Measurements from ENCODE around the gene HINFP.

HINFP gene

GRCh38 chr11:119114351-119114750, 7.0 kb upstream of the HINFP start:
- Histone ChIP-seq H3K27me3 (ENCODE audit: insufficient read depth, poor library complexity, severe bottlenecking) (no peaks in the 10 kb centered on the region), H3K4me3 (replicated peaks; ENCODE audit: insufficient read depth, low read length) (no peak overlapping the region), H3K27ac (replicated peaks) (no peak overlapping the region)
- TF ChIP-seq, protein P1, sequence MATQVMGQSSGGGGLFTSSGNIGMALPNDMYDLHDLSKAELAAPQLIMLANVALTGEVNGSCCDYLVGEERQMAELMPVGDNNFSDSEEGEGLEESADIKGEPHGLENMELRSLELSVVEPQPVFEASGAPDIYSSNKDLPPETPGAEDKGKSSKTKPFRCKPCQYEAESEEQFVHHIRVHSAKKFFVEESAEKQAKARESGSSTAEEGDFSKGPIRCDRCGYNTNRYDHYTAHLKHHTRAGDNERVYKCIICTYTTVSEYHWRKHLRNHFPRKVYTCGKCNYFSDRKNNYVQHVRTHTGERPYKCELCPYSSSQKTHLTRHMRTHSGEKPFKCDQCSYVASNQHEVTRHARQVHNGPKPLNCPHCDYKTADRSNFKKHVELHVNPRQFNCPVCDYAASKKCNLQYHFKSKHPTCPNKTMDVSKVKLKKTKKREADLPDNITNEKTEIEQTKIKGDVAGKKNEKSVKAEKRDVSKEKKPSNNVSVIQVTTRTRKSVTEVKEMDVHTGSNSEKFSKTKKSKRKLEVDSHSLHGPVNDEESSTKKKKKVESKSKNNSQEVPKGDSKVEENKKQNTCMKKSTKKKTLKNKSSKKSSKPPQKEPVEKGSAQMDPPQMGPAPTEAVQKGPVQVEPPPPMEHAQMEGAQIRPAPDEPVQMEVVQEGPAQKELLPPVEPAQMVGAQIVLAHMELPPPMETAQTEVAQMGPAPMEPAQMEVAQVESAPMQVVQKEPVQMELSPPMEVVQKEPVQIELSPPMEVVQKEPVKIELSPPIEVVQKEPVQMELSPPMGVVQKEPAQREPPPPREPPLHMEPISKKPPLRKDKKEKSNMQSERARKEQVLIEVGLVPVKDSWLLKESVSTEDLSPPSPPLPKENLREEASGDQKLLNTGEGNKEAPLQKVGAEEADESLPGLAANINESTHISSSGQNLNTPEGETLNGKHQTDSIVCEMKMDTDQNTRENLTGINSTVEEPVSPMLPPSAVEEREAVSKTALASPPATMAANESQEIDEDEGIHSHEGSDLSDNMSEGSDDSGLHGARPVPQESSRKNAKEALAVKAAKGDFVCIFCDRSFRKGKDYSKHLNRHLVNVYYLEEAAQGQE (IDR thresholded peaks at IDR 0.05; ENCODE audit: insufficient replicate concordance, low read depth) = no peak
- no peak for TF ChIP-seq POLR2AphosphoS5 (IDR thresholded peaks at IDR 0.05; ENCODE audit: low read depth)
- no peak for TF ChIP-seq CTCF (IDR thresholded peaks at IDR 0.05; ENCODE audit: insufficient read depth, low read length)
- no peak for TF ChIP-seq GABPA (IDR thresholded peaks at IDR 0.05; ENCODE audit: low read depth)
- no peak for TF ChIP-seq SPI1 (IDR thresholded peaks at IDR 0.05; ENCODE audit: borderline replicate concordance, low read depth)
- DNase-seq (ENCODE audit: low read depth in 1 of 2, low spot score in 1 of 2) = no peak

GRCh38 chr11:119115484-119116234, 5.7 kb upstream of the HINFP start:
- no peaks in the 10 kb centered on the region for H3K27me3 ChIP-seq (ENCODE audit: insufficient read depth, poor library complexity, severe bottlenecking)
- H3K27ac ChIP-seq (replicated peaks) = peak overlapping the region; percentile 73
- H3K4me3 ChIP-seq (replicated peaks; ENCODE audit: insufficient read depth, low read length) = peak overlapping the region; percentile 1; the same call in 1 of the 2 replicates
- TF ChIP-seq GABPA (IDR thresholded peaks at IDR 0.05; ENCODE audit: low read depth) = no peak
- TF ChIP-seq, protein P1 (IDR thresholded peaks at IDR 0.05; ENCODE audit: insufficient replicate concordance, low read depth) = no peak
- peak in 1 of 2 experiments; percentile 77 for DNase-seq (ENCODE audit: low read depth in 1 of 2, low spot score in 1 of 2)

DNA sequence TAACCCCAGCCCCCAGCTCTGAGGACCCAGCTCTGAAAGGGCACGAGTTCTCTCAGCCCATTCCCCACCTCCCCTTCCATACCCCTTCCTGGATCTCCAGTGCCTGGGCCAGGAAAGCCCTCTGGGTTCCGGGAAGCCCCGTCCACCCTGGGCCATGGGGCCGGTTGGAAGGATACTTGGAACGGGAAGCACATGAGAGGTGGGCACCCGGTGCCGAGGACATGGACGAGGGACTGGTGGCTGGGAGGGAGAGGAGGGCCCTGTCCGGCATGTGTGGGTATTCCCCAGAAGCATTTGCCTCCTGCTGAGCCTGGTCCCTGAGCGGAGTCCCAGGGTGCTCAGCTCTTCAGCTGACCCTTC, 5.2 kb upstream of the HINFP start:
- DNase-seq (ENCODE audit: low read depth in 1 of 2, low spot score in 1 of 2) = no peak
- no peaks in the 10 kb centered on the region for H3K27me3 ChIP-seq (ENCODE audit: insufficient read depth, poor library complexity, severe bottlenecking)
- no peak overlapping the region for H3K4me3 ChIP-seq (replicated peaks; ENCODE audit: insufficient read depth, low read length)
- TF ChIP-seq, protein P1 (IDR thresholded peaks at IDR 0.05; ENCODE audit: insufficient replicate concordance, low read depth) = no peak
- TF ChIP-seq POLR2AphosphoS5 (IDR thresholded peaks at IDR 0.05; ENCODE audit: low read depth) (no peak), CTCF (IDR thresholded peaks at IDR 0.05; ENCODE audit: insufficient read depth, low read length) (no peak), GABPA (IDR thresholded peaks at IDR 0.05; ENCODE audit: low read depth) (no peak), SPI1 (IDR thresholded peaks at IDR 0.05; ENCODE audit: borderline replicate concordance, low read depth) (no peak)
- H3K27ac ChIP-seq (replicated peaks) = peak overlapping the region; percentile 73

Data from HL-60 (cell line).